Loucy (cell line): ENCODE data around the gene FKBP15.

Experiments
- CTCF ChIP-seq: fragments of 200-600 bp; sonication (generic); conservative IDR thresholded peaks from 2 replicates; pipeline ENCODE4 v1.5.1; 2014; ENCODE audit warnings: mild to moderate bottlenecking, antibody characterized with exemption, low read length
- EZH2phosphoT487 ChIP-seq: fragments of 200-600 bp; IDR thresholded peaks from 2 replicates; pipeline ENCODE4 v1.6.1; 2018; ENCODE audit warnings: antibody characterized with exemption, mild to moderate bottlenecking, moderate library complexity, borderline replicate concordance

GRCh38 chr9:113210815-113211214 is 10.3 kb downstream of the FKBP15 start:
- TF ChIP-seq CTCF: no peak
- TF ChIP-seq EZH2phosphoT487: no peak
